GM19463 (cell line): ENCODE measurements around the gene CLSTN2.

Source experiments
- ATAC-seq: cut with Tn5 transposase; IDR thresholded peaks from one replicate; pipeline ENCODE4 v1.9.1; 2021; ENCODE audit warnings: mild to moderate bottlenecking, moderate library complexity; ENCODE audit not compliant: unreplicated experiment

Gene CLSTN2

DNA sequence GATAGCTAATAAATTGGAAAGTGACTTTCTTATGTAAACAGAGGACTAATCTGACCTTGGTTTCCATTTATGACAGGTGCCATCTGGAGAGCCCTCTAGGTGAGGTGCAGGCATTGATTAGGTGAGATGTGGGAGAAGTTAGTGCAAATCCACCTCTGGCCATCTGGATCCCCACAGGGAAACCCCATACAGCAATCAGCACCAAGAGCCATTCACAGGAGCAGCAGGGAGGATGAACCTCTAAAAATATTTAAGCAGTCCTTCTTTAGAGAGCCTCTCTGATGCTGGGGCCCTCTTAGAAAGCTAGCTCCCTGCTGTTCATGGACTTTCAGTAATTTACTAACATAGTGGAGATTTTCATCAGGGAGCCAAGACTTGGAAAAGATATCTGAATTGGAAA is 69.3 kb downstream of the CLSTN2 start:
- no peak for ATAC-seq

DNA sequence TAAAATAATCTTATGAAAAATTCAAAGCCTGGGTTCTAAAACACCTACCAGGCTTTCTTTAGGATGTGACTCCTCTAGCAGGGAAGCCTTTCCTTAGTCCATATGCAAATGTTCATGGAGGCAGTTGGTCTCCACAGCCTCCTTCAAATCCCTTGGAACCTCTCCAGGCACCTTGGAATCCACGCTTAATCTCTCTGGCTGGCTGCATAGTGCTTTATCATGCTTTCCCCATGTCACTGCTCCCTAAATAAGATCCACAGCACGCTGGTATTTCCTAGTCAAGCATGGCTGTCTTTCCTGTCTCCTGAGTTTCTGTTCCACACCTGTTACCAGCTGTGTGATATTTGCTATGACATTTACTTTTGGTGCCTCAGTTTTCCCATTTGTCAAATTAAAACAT is 71.3 kb downstream of the CLSTN2 start:
- no peak for ATAC-seq

DNA sequence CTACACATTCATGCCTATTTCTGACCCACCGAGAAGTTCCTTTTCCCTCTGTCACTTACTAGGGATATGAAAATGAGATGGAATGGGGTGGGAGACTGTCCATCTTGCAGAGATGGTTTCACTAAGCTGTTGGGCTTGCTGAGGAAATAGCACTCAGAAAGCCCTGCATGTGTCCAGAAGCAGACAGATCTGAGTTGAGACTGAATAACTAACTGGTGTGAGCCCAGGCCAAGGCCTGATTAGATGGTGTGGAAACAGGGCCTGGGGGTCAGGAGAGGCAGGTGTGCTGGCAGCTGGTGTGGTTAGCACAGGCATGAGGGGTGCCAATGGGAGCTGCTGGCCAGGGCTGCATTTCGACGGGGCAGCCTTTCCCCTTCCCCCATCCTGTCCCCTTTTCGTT is 72.1 kb downstream of the CLSTN2 start:
- no peak for ATAC-seq

DNA sequence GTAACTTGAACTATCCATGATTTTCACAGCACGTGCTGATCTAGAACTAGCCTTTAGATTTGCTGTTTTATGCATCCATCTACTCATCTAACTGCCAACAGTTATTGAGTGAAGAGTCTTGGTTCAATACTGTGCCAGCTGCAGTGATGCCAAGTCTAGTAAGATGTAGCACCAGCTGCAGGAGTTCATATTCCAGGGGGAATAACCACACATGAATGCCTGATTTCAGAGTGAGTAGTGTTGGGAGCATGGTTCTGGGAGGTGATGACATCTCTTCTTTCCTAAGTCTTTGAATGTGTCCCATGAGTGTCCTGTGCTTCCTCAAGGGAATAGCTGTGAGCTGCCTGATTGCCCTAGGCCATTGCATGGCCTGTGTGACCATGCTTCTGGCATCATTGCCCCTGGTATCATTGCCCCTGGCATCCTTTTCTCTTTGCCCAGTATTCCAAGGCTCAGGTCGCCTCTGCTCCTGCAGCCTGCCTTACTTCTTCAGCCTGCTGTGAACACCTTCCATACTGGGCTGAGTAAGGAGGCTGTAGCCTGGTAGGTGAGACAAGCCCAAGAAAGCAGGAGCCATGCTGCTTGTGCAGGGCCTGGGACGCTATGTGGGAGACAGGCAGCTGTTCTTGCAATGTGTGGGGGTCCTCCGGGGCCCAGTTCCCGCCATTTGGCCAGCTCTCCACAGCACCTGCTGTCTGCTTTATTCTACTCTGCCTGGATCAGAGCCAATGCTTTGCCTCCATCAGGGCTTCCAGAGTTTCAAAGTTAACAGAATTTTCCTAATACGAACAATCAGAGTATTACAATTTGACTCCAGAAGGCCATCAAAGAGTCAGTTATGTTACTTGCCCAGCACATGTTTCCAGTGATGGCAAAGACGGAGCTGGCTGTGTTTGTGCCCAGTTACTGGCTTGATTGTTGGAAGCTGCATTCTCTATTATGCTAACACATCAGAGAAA is 73.2 kb downstream of the CLSTN2 start:
- no peak for ATAC-seq

DNA sequence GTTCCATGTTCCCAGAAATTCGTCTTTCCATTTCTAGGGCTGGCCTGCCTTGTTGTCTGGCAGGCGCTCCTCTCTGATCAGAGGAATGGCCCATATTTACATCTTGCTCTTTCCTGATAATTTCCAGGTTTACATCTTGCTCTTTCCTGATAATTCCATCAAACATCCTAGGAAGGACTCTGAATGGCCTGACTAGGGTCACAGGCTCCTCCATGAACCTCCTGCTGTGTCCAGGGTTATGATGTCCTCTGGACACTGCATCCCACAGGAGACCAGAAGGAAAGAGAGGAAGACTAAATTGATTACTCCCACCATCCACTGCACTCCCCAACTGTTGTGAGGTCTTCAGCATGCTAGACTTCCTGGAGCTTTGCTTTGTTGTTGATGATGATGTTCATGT is 75.4 kb downstream of the CLSTN2 start:
- ATAC-seq: no peak

DNA sequence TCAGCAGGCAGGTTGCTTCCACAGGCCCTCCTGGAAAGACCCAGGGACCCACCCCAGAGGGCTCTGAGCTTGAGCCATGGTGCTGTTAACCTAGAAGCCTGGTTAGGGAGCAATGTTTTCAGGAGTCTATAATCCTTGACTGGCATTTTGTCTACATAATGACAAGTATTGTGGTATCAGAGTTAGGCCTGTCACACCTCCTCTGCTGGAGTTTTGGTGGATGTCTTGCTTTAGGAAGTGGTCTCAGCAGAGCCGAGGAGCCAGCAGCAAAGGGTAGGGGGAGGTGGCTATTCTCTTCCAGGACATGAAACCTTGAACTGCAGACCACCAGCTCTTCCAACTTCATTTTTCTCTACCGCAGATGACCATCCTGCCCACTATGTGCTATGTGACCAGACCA is 76.1 kb downstream of the CLSTN2 start:
- ATAC-seq: no peak

DNA sequence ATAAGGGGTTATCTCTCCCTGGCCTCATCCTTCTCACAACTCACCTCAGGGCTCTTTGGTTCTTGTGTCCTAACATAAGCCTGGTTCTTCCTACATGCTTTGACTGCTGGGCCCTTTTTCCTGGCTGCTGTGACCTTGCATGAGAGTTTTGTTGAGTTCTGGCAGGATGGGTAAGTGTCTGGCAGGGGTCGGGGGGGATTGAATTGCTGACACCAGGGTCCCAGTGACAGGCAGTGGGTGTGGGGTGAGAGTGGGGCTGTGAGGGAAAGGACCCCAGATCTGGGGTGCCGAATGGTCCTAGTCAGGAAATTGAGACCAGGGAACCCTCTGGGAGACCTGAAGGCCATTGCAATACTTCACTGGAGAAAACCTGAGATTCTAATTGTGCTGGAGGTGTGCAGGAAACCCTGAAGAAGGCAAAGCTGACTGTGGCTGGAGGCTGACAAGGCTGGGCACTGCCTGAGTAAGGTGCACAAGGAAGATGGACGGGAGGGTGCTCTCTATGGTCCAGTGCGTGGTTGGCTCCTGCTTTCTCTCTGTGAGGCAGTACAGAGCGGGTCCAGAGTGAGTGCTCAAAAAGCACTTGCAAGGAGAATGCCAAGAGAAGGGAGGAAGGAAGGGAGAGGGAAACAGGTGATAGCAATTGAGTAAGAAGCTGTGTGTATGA is 76.8 kb downstream of the CLSTN2 start:
- no peak for ATAC-seq

DNA sequence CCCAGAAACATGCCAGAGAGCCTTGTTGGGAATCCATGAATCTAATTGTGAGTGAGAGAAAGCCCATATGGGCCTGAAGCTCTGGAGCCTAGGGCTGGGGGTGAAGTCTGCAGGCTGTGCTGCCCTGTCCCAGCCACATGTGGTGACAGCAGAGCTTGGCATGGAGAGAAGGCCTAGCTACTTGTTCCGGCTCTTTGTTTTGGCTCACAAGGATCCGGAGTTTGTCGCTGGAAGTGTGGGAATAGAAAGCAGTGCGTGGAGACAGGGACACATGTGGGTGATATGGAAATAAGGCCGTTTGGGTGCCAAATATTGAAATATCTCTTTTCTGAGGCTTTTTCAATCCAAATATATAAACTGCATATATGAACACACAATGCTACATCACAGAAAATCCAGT is 78.2 kb downstream of the CLSTN2 start:
- no peak for ATAC-seq

DNA sequence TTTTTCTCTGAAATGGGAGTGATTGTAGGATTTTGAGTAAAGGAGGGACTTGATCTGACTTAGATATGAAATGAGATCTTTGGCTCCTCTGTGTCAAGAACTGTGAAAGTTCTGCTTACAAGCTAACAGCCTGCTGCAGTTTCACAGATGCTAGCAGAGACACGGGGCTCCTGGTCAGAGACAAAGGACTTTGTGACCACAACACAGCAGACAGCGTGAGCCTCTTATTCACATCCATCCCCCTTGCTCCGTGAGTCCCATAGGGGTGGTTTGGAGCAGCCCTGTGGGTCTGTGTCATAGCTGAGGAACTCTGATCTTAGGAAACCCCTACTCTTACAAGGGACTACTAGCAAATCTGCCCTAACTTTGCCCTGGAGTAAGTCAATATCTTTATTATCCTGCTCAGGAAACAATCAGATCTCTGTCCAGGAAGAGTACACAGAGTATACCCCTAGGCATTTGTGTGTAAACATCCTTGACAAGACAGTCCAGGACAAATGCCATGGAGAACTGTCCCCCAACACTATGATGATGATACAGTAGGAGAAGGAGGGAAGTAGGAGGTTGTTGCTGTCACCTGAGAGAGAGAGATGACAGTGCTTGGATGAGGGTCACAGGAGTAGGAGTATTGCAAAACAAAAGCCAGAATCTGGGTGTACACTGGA is 80.0 kb downstream of the CLSTN2 start:
- no peak for ATAC-seq

DNA sequence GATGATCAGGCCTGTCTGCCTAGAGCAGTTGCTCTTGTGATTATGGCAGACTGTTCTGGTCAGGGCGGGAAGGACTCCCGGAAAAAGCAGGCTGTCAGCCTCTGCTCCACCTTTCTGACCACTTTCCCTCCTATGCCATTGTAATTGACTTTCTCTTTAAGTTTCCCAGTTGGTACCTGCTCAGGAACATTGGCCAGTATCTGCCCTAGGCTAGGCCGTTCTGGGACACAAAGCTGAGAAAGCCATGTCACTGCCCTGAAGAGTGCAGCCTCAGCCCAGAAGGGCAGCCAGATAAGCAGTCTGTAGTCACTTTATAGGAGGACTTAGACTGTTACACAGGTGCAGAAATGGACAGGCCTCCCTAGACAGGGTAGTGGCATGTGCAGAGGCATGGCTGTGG is 80.8 kb downstream of the CLSTN2 start:
- ATAC-seq: no peak

DNA sequence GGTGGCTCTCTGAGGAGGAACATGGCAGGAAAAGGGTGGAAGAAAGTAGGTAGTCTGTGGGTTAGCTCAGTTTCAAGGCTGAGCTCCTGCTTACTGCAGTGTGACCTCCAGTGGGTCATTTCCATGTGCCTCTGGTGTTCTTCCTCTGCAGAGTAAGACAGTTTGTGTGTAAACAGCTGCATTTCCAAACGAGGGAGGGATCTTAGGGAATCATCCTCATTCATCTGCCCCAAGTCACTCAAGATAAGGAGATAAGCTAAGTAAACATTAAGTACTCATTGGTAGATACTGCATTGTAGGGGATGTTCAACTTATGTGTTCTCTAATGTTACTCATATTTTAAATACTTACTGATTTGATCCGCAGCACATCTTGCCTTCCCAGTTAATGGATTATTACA is 83.6 kb downstream of the CLSTN2 start:
- no peak for ATAC-seq

DNA sequence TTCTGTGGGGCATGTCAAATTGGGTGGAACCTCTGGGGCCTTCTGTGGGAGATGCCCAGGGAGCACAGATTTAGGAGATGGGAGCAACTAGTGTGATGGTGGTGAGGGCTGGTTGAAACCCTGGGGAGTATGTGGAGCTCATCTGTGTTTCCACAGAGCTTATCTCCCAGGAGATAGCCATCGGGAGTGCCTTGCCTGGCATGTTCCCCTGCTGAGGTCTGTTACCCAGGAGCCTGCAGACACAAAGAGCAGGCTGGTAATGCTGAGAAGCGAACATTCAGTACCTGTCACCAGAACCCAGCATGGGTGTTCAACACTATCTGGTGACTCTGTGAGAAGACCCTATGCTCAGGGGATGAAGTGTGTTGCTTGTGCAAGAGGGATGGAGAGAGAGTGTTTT is 85.0 kb downstream of the CLSTN2 start:
- ATAC-seq: no peak

DNA sequence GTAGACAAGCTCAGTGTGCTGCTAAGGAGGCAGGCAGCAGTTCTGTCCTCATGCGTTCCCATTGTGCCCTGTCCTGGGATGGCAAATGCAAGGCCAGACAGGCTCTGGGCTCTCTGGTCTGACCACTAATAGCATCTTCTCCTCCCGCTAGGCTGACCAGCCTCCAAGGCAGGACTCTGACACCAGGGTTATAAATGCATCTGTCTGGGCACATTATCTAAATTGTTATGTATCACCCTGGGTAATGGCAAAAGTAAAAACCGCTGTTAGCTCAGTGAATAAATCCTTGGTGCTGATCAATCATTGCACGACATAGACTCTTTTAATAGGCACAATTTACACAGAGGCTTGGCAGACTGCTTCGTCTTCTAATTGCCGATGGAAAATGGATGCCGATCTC is 85.6 kb downstream of the CLSTN2 start:
- no peak for ATAC-seq

DNA sequence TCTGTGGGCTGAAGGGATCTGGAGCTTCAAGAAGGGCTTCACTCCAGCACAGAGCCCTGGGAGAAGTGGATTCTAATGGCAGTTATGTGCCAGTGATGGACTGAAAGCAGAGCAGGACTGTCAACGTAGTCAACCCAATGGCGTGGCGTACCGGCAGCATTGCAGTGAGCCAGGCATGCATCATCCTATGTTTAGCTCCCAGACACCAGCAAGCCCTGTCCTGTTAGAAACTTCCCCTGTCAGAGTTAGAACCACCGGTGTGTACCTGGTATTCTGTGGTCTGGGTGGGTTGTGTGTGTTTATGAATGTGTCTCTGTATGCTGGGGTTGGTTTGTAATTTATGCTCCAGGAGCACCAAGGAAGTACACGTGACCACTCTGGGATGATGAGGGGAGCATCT is 86.3 kb downstream of the CLSTN2 start:
- ATAC-seq: no peak

DNA sequence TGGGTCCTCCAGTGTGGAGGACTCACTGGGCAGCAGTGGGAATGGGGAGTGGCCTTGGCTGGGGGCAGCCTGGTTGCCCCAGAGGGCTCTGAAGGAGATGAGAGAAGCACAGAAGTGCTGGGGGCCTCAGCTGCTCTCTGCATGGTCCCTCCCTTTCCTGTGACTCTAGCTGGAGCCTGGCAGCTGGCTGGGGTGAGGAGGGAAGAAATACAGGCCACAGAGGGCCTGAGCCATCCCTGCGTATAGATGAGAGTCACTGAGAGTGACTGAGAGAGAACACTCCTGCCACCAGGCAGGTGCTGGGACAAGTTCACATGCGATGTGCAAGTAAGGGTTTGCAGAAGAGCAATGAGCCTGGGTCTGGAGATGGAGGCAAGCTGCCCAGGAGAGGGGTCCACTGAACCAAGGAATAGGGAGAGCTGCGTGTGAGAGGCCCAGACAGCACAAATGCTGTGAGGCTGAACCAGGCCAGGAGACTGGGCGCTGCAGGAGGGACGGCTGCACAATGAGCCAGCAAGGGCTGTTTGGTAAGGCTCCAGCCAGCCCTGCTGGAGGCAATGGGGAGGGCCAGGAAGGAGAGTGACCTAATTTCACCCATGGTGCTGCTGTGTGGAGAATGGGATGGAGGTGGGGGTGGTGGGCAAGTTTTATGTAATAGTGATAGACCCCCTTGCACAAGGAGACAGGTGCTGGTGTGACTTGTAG is 87.2 kb downstream of the CLSTN2 start:
- ATAC-seq: no peak

DNA sequence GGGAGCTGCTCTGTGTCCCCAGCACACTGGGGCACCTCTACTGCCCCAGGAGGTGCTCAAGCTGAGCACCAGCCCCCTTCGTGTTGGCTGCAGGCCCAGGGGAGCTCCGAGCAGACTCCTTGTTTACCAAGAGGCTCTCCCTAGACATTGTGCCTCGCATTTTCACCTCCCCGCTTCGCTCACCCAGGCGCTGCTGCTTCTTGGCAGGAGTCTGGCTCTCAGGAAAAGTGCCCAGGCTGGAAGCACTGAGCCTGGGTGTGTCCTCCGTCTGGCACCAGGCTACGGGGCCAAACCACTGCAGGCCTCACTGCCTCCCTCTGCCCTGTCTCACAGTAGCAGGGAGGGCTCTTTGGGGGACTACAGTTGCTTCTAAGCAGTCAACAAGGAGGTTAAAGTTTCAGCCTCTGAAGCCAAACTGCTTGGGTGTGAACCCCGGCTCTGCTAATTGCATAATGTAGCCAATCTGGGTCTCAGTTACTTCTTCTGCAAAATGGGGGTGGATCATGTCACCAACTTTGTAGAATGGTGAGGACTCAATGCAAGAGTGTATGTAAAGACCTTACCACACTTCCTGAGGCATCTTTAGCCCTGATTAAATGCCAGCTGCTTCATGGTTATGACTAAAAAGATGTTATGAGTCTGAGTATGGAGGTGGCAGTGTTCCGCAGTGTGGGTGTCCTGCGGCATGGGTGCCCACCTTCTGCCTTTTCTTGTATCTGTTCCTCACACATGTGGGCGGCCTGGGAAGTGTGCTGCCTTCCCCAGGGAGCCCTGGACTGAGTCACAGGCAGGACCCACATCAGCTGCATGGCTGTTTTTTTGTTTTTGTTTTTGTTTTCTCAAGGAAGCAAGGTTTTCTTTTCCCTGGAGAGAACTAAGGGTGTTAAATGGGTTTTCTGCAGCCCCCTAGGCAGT is 88.9 kb downstream of the CLSTN2 start:
- no peak for ATAC-seq

DNA sequence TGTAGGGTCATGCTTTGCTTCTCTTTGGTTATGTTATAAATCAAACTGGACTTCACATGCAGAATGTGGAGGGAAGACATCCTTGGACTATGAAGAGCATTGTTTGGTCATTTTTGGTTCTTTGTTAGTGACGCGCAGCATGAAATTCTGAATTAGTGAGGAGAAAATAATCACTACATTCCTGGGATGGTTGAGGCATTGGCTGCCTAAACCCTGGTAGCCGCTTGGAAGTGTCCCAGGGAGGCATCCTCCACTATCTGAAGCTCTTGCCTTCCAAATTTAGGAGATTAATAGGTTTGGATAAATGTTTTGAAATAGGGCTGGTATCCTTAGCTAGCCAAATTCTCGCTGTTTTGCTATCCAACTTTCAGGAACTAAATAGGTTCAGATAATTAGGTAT is 96.2 kb downstream of the CLSTN2 start:
- ATAC-seq: no peak

DNA sequence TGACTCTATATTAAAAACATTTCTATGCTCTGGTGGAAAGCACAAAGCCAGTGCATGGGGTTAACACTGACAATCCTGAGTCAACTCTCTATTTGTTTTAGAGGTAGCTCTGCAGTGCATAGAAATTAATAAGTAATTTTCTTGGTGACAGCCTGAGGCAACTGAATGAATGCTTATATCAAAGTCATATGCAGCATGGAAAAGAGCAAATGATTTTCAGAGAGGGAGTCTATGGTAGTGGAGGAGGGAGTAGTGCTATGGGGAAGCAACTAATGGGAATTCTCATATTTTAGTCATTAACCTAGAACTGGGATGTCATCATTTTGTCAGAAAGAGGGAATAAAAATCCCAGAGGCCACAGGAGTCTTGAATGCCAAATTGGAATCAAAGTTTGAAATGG is 99.1 kb downstream of the CLSTN2 start:
- ATAC-seq: no peak

DNA sequence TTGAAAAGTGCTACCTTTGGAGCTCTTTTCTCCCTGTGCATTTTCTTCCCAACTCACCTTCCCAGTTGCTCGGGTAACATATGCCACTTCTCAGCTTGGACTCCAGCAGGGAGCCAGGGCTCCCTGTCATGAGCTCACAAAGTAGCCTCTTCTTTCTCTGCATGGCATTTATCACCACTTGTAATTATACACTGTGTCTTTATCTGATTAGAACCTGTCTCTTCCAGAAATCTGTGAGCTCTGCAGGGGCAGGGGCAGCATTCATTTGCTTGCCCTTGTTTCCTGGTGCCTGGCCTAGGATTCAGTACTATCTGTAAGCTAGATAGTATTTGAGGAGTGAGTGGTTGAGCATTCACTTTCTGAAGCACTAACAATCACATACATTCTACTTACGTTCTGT is 100.9 kb downstream of the CLSTN2 start:
- no peak for ATAC-seq

DNA sequence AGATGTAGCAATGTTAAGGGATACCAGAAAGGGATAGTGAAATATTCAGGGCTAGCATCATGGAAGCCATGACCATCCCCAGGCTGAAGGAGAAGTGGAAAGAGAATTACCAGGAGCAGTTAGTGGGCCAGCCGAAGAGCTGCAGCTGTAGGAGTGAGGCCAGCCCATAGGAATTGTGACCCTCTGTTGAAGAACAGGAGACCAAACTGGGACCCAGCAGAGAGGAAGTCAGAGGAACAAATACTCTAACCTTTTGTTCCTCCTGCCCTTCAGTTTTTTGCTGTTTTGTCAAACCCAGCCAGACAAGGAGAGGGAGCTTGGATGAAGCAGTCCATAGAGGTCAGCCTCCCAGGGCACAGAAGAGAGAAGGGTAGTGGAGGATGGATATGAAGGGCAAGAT is 115.4 kb downstream of the CLSTN2 start:
- ATAC-seq: no peak
